Naive thymus-derived CD8-positive, alpha-beta T cell (primary cell): ENCODE data around the gene SLC22A12. TPM values are rescaled to one million over a fixed set of nuclear protein-coding genes. Genes with fewer than 3 reads are reported as not detected.
A peak's percentile ranks its signal among the peaks of the same experiment; 100 is the strongest.
"Not testable (repeated sequence)": the region's sequence is repeated elsewhere in the genome, so short reads cannot be mapped to it uniquely, and the experiment has no call there.

ENCODE experiments used
- ATAC-seq, 2 donors: fragments of 150-1000 bp; cut with Tn5 transposase in 1 of 2; sonication (Bioruptor Pico), chemical (Tn5 transposase) in 1 of 2; 1 replicate in 1 of 2; 2 replicates in 1 of 2; pipeline ENCODE4 v1.10.0; 2021; ENCODE audit warnings: mild to moderate bottlenecking in 2 of 2, moderate library complexity in 2 of 2
- POLR2A ChIA-PET: fragments of 350-600 bp; sonication (Branson Sonifier 250); formaldehyde crosslinking; loops from one replicate; lab custom pipeline; 2021; ENCODE audit warnings: antibody characterized with exemption; lab: Charles Lee
- DNase-seq, 10 donors: peaks; one replicate each; pipeline versions ENCODE4 v3.0.0 to v3.0.0-alpha.2; 2020 to 2022
- H3K27ac Mint-ChIP-seq, 10 donors: one replicate each; pipeline ENCODE4 v1.8.0; 2020 to 2022; ENCODE audit warnings: mild to moderate bottlenecking in 10 of 10, mixed read lengths in 10 of 10, moderate library complexity in 4 of 10, inconsistent platforms in 1 of 10
- H3K27me3 Mint-ChIP-seq, 5 donors: one replicate each; pipeline ENCODE4 v1.8.0; 2021 to 2022; ENCODE audit warnings: mixed read lengths in 5 of 5
- H3K36me3 Mint-ChIP-seq, 3 donors: one replicate each; pipeline ENCODE4 v1.8.0; 2020 to 2022; ENCODE audit warnings: mixed read lengths in 3 of 3, mild to moderate bottlenecking in 2 of 3, inconsistent platforms in 1 of 3
- H3K4me1 Mint-ChIP-seq, 4 donors: one replicate each; pipeline ENCODE4 v1.8.0; 2021 to 2022; ENCODE audit warnings: mixed read lengths in 4 of 4
- H3K4me3 Mint-ChIP-seq, 10 donors: one replicate each; pipeline ENCODE4 v1.8.0; 2020 to 2022; ENCODE audit warnings: mild to moderate bottlenecking in 10 of 10, mixed read lengths in 10 of 10, moderate library complexity in 6 of 10, inconsistent platforms in 1 of 10
- H3K9me3 Mint-ChIP-seq, 9 donors: one replicate each; pipeline ENCODE4 v1.8.0; 2020 to 2022; ENCODE audit warnings: mixed read lengths in 9 of 9, mild to moderate bottlenecking in 3 of 9, inconsistent platforms in 1 of 9, moderate library complexity in 1 of 9
- polyA plus RNA-seq, 3 donors: library from polyadenylated mRNA; unstranded; fragments of 300-500 nt; fragmentation: Illumina TruSeq; gene quantifications; one replicate each; pipeline ENCODE4 v1.2.3, GENCODE V29; 2021
- total RNA-seq, 8 experiments: library from RNA in 2 of 8; stranded (reverse) in 2 of 8; gene quantifications; one replicate each; pipeline ENCODE4 v1.2.3 and lab custom pipeline; 2021 to 2026

SLC22A12 gene
- total and polyA plus RNA-seq, 5 experiments from 2014 or later = not detected

GRCh38 chr11:64558065-64558745 is 32.8 kb upstream of the SLC22A12 start:
- ATAC-seq (no peak), DNase-seq (no peak)
- POLR2A ChIA-PET = interaction anchor here (0.6 to 0.7 kb wide), 2 partner anchors 542 to 644 kb away, joined by 3 to 6 read pairs; no protein-coding TSS in a partner anchor
- H3K27ac Mint-ChIP-seq = peak overlapping the region in 1 of 10 donors; percentile 37
- H3K4me1 Mint-ChIP-seq = peaks cover 0 to 18% (median 12%) of the 10 kb centered on the region in 4 donors
- H3K36me3 Mint-ChIP-seq = no peaks in the 10 kb centered on the region
- H3K27me3 Mint-ChIP-seq = peaks cover 0 to 10% (median 0%) of the 10 kb centered on the region in 5 donors
- no peaks in the 10 kb centered on the region for H3K9me3 Mint-ChIP-seq
- no peak overlapping the region for H3K4me3 Mint-ChIP-seq

GRCh38 chr11:64558869-64559268 is 32.2 kb upstream of the SLC22A12 start:
- Mint-ChIP-seq H3K9me3 (no peaks in the 10 kb centered on the region), H3K27me3 (peaks cover 0 to 10% (median 0%) of the 10 kb centered on the region in 5 donors)
- POLR2A ChIA-PET = no interaction called here

GRCh38 chr11:64559351-64560138 is 31.5 kb upstream of the SLC22A12 start:
- no peaks in the 10 kb centered on the region for H3K36me3 Mint-ChIP-seq
- DNase-seq (no peak), ATAC-seq (no peak)
- peaks cover 0 to 10% (median 0%) of the 10 kb centered on the region in 5 donors for H3K27me3 Mint-ChIP-seq
- H3K9me3 Mint-ChIP-seq = no peaks in the 10 kb centered on the region
- H3K27ac Mint-ChIP-seq = no peak overlapping the region
- H3K4me3 Mint-ChIP-seq = no peak overlapping the region
- H3K4me1 Mint-ChIP-seq = peaks cover 0 to 13% (median 10%) of the 10 kb centered on the region in 4 donors
- POLR2A ChIA-PET = no interaction called here

More at GRCh38 chr11:64558869-64559268, 32.2 kb upstream of the SLC22A12 start:
- no peaks in the 10 kb centered on the region for H3K36me3 Mint-ChIP-seq
- no peak for DNase-seq
- peaks cover 0 to 14% (median 12%) of the 10 kb centered on the region in 4 donors for H3K4me1 Mint-ChIP-seq
- peak overlapping the region in 1 of 10 donors; percentile 37 for H3K27ac Mint-ChIP-seq
- no peak for ATAC-seq
- no peak overlapping the region for H3K4me3 Mint-ChIP-seq

DNA sequence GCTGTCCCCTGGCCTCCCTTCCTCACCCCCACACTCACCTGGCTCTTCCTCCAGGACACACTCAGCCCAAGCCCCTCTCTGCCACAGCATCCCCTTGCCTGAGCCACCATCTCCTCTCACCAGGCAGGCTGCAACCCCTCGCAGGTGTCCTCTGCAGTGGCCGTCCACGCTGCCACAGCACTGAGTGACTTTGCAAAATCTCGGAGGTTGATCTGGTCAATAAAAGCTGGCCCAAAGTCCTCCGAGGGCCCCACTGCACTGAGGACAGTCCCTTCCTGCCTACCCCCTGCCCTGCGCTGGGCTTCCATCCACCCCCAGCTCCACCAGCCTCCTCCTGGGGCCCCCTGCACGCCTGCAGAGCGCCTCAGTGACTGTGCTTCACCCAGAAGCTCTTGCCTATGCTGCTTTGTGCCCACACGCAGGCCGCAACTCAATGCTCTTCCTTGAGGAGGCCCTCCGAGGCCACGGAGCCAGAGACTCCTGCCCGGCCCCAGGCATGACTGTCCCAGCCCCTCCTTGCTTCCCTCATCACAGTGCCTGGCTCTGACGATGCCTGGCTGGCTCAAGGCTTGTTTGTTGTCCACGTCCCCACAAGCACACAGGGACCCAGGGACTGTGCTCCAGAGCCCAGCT is 30.8 kb upstream of the SLC22A12 start:
- DNase-seq (no peak), ATAC-seq (no peak)
- Mint-ChIP-seq H3K36me3 (no peaks in the 10 kb centered on the region), H3K27ac (no peak overlapping the region), H3K27me3 (peaks cover 0 to 10% (median 0%) of the 10 kb centered on the region in 5 donors), H3K9me3 (no peaks in the 10 kb centered on the region), H3K4me3 (no peak overlapping the region), H3K4me1 (peaks cover 0 to 7% (median 4%) of the 10 kb centered on the region in 4 donors)
- POLR2A ChIA-PET = no interaction called here

DNA sequence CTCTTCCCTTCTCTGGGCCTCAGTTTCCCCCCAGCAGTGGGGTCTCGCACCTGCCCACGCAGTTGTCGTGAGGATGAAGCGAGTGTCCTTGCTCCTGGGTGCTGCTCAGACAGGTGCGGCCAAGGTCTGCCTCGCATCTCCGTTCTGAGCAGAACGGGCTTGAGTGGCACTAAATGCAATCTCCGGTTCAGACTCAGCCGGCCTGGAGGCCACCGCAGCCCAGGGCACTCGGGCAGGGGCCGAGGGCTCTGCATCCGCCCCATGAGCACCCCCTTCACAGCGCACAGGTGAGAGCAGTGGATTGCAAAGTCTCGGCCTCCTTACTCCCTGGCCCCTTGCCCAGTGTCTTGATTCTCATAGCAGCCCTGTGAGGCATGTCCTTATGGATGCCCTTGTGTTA is 30.1 kb upstream of the SLC22A12 start:
- POLR2A ChIA-PET = no interaction called here
- H3K4me3 Mint-ChIP-seq = no peak overlapping the region
- no peaks in the 10 kb centered on the region for H3K9me3 Mint-ChIP-seq
- ATAC-seq (no peak), DNase-seq (no peak)
- H3K27ac Mint-ChIP-seq = no peak overlapping the region
- no peaks in the 10 kb centered on the region for H3K36me3 Mint-ChIP-seq
- H3K4me1 Mint-ChIP-seq = peaks cover 0 to under 1% (median 0%) of the 10 kb centered on the region in 4 donors
- peaks cover 0 to 10% (median 0%) of the 10 kb centered on the region in 5 donors for H3K27me3 Mint-ChIP-seq

- H3K4me3 Mint-ChIP-seq, H3K36me3 Mint-ChIP-seq, H3K9me3 Mint-ChIP-seq, H3K27me3 Mint-ChIP-seq, H3K4me1 Mint-ChIP-seq, H3K27ac Mint-ChIP-seq, ATAC-seq, POLR2A ChIA-PET, DNase-seq: not testable (repeated sequence)
Measured at GRCh38 chr11:64561429-64561828, 29.6 kb upstream of the SLC22A12 start.

DNA sequence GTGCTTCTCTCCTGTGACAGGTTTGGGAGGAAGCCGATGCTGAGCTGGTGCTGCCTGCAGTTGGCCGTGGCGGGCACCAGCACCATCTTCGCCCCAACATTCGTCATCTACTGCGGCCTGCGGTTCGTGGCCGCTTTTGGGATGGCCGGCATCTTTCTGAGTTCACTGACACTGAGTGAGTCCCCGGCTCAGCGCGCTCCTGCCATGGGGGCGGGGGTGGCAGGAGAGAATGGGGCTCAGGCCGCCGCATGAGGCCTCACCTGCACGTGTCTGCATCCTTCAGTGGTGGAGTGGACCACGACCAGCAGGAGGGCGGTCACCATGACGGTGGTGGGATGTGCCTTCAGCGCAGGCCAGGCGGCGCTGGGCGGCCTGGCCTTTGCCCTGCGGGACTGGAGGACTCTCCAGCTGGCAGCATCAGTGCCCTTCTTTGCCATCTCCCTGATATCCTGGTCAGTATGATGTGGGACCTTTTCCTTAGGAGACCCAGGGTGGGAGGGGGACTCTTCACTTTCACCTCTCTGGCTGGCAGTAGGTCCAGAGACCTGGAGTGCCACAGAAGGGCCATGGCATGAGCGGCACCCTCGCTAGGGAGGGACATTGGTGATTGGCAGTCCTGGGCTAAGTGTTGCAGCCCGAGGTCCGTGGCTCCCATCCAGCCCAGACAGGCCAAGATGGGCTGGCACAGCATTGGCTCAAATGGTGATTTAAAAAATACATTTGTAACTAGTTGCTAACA is 28.9 kb upstream of the SLC22A12 start:
- POLR2A ChIA-PET = no interaction called here
- H3K9me3 Mint-ChIP-seq = no peaks in the 10 kb centered on the region

GRCh38 chr11:64562723-64563351 is 28.2 kb upstream of the SLC22A12 start:
- peak in 1 of 10 donors; percentile 2 for DNase-seq
- Mint-ChIP-seq H3K27me3 (peaks cover 0 to 10% (median 0%) of the 10 kb centered on the region in 5 donors), H3K27ac (no peak overlapping the region), H3K9me3 (no peaks in the 10 kb centered on the region), H3K36me3 (no peaks in the 10 kb centered on the region), H3K4me1 (peaks cover 0 to 4% (median 0%) of the 10 kb centered on the region in 4 donors), H3K4me3 (no peak overlapping the region)
- POLR2A ChIA-PET = no interaction called here
- ATAC-seq = no peak

More for the DNA sequence above, 28.9 kb upstream of the SLC22A12 start:
- DNase-seq = peak in 1 of 10 donors; percentile 61
- ATAC-seq = no peak
- Mint-ChIP-seq H3K36me3 (no peaks in the 10 kb centered on the region), H3K4me1 (peaks cover 0 to 4% (median 0%) of the 10 kb centered on the region in 4 donors), H3K27ac (peak overlapping the region in 1 of 10 donors; percentile 18), H3K4me3 (no peak overlapping the region), H3K27me3 (peaks cover 0 to 10% (median 0%) of the 10 kb centered on the region in 5 donors)

- H3K9me3 Mint-ChIP-seq = no peaks in the 10 kb centered on the region
- no peak for ATAC-seq
- H3K27ac Mint-ChIP-seq = no peak overlapping the region
- DNase-seq = no peak
- POLR2A ChIA-PET = no interaction called here
- no peak overlapping the region for H3K4me3 Mint-ChIP-seq
- peaks cover 0 to 10% (median 0%) of the 10 kb centered on the region in 5 donors for H3K27me3 Mint-ChIP-seq
- peaks cover 0 to 4% (median 0%) of the 10 kb centered on the region in 4 donors for H3K4me1 Mint-ChIP-seq
- no peaks in the 10 kb centered on the region for H3K36me3 Mint-ChIP-seq
Measured at GRCh38 chr11:64563966-64564365, 27.1 kb upstream of the SLC22A12 start.

DNA sequence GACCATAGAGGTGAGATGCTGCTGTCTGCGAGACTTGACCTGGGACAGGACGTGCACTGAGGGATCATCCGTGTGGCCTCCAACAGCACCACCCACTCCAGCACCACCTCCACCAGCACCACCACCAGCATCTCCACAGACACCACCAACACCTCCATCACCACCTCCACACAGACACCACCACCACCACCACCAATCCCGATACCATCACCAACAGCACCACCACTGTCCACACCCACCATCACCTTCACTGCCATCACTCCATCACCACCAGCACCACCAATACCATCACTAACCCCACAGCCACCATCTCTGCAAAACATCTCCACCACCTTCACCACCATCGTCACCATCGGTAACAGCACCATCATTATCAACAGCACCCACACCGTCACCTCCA is 26.6 kb upstream of the SLC22A12 start:
- ATAC-seq = no peak
- H3K27ac Mint-ChIP-seq = no peak overlapping the region
- peaks cover 0 to 10% (median 0%) of the 10 kb centered on the region in 5 donors for H3K27me3 Mint-ChIP-seq
- no peaks in the 10 kb centered on the region for H3K36me3 Mint-ChIP-seq
- no peak overlapping the region for H3K4me3 Mint-ChIP-seq
- no peak for DNase-seq
- H3K4me1 Mint-ChIP-seq = peaks cover 0 to 4% (median 0%) of the 10 kb centered on the region in 4 donors
- H3K9me3 Mint-ChIP-seq = no peaks in the 10 kb centered on the region
- POLR2A ChIA-PET = no interaction called here

DNA sequence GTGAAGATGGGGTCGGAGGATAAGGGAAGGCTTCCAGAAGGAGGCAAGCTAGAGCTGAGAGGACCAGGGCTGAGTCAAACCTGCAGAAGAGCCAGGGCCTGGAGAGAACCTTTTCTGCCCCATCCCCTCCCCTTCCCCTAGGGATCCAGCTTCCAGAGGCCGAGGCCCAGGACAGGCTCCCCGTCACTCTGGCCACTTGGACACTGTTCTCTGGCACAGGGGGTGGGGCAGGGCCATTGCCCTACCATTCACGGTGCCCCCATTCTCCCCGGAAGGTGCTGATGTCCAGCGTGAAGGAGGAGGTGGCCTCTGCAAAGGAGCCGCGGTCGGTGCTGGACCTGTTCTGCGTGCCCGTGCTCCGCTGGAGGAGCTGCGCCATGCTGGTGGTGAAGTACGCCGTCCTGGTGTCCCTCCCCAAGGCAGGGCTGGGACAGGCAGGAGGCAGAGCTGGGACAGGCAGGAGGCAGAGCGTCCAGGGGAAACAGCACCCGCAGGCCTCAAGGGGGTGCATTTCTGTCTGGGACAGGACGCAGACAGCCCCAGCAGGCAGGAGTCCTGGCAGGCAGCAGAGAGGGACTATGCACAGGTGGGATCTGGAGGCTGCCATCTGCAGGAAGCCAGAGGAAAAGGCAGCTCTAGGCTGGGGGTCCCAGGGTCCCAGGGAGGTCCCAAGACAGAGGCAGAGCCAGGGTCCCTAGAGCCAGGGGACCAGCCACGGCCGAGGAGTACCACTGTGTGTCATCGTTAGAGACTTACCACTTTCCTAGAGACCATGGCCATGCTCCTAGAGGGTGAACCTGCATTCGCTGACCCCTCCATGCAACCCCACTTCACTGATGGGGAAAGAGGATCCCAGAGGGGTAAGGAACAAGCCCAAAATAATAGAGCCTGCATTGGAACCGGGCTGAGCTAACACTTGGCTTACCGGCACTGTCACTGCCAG is 25.8 kb upstream of the SLC22A12 start:
- Mint-ChIP-seq H3K27me3 (peaks cover 0 to 8% (median 0%) of the 10 kb centered on the region in 5 donors), H3K9me3 (no peaks in the 10 kb centered on the region), H3K36me3 (no peaks in the 10 kb centered on the region), H3K27ac (peak overlapping the region in 1 of 10 donors; percentile 25), H3K4me3 (no peak overlapping the region), H3K4me1 (peaks cover 0 to 4% (median 0%) of the 10 kb centered on the region in 4 donors)
- DNase-seq (peak in 1 of 10 donors; percentile 41), ATAC-seq (no peak)
- POLR2A ChIA-PET = no interaction called here
